Naive B cell (primary cell): ENCODE measurements around the gene USP34. TPM values are rescaled to one million over a fixed set of nuclear protein-coding genes. Genes with fewer than 3 reads are reported as not detected.

Source experiments
- ATAC-seq, 2 donors: fragments of 150-1000 bp; cut with Tn5 transposase; 2 replicates each; pipeline ENCODE4 v1.10.0; 2021; ENCODE audit warnings: low read depth in 2 of 2, mild to moderate bottlenecking in 2 of 2, moderate library complexity in 2 of 2
- DNase-seq: peaks from one replicate; pipeline ENCODE4 v3.0.0; 2022
- H3K27ac Mint-ChIP-seq, 6 donors: one replicate each; pipeline ENCODE4 v1.8.0; 2020 to 2022; ENCODE audit warnings: mild to moderate bottlenecking in 6 of 6, mixed read lengths in 6 of 6, moderate library complexity in 5 of 6, inconsistent platforms in 2 of 6
- H3K27me3 Mint-ChIP-seq, 3 donors: one replicate each; pipeline ENCODE4 v1.8.0; 2021 to 2022; ENCODE audit warnings: mixed read lengths in 3 of 3, mild to moderate bottlenecking in 1 of 3
- H3K36me3 Mint-ChIP-seq, 2 donors: one replicate each; pipeline ENCODE4 v1.8.0; 2020 to 2022; ENCODE audit warnings: mixed read lengths in 2 of 2, inconsistent platforms in 1 of 2, mild to moderate bottlenecking in 1 of 2
- H3K4me1 Mint-ChIP-seq, 3 donors: one replicate each; pipeline ENCODE4 v1.8.0; 2020 to 2022; ENCODE audit warnings: mixed read lengths in 3 of 3, inconsistent platforms in 1 of 3, mild to moderate bottlenecking in 1 of 3, moderate library complexity in 1 of 3
- H3K4me3 Mint-ChIP-seq, 8 donors: one replicate each; pipeline ENCODE4 v1.8.0; 2020 to 2022; ENCODE audit warnings: mild to moderate bottlenecking in 8 of 8, mixed read lengths in 8 of 8, moderate library complexity in 8 of 8, inconsistent platforms in 2 of 8
- H3K9me3 Mint-ChIP-seq, 7 donors: one replicate each; pipeline ENCODE4 v1.8.0; 2020 to 2022; ENCODE audit warnings: mixed read lengths in 7 of 7, mild to moderate bottlenecking in 5 of 7, inconsistent platforms in 2 of 7, moderate library complexity in 1 of 7
- polyA plus RNA-seq, 6 donors: library from polyadenylated mRNA; unstranded; fragments of 300-500 nt; fragmentation: Illumina TruSeq; gene quantifications; one replicate each; pipeline ENCODE4 v1.2.3, GENCODE V29; 2021; ENCODE audit warnings: low read depth in 6 of 6

USP34 gene
- polyA plus RNA-seq, 6 donors from 2014 or later = 16.1 to 26.9 (median 21.4) TPM

GRCh38 chr2:61434314-61434713 lies 36.6 kb downstream of the USP34 start:
- DNase-seq (no peak), ATAC-seq (peak; percentile 84 to 85)
- Mint-ChIP-seq H3K36me3 (peaks cover 9 to 16% of the 10 kb centered on the region in 2 donors), H3K4me3 (peak overlapping the region in 6 of 8 donors; percentile 0 to 75 (median 37)), H3K9me3 (peaks cover 9 to 23% (median 15%) of the 10 kb centered on the region in 7 donors), H3K27ac (peak overlapping the region in 5 of 6 donors; percentile 34 to 71 (median 60)), H3K27me3 (no peaks in the 10 kb centered on the region), H3K4me1 (peaks cover 53 to 70% (median 69%) of the 10 kb centered on the region in 3 donors)

- Mint-ChIP-seq H3K4me1 (peaks cover 48 to 65% (median 62%) of the 10 kb centered on the region in 3 donors), H3K27me3 (no peaks in the 10 kb centered on the region), H3K27ac (peak overlapping the region in 4 of 6 donors; percentile 12 to 61 (median 25)), H3K9me3 (peaks cover 6 to 21% (median 14%) of the 10 kb centered on the region in 7 donors), H3K4me3 (peak overlapping the region in 1 of 8 donors; percentile 35), H3K36me3 (peaks cover 6 to 16% of the 10 kb centered on the region in 2 donors)
- ATAC-seq = no peak
- DNase-seq = no peak
Measured at GRCh38 chr2:61433606-61434005, 37.3 kb downstream of the USP34 start.

- no peak for DNase-seq
- no peak for ATAC-seq
- peaks cover 50 to 68% (median 62%) of the 10 kb centered on the region in 3 donors for H3K4me1 Mint-ChIP-seq
- H3K36me3 Mint-ChIP-seq = peaks cover 4 to 16% of the 10 kb centered on the region in 2 donors
- H3K27ac Mint-ChIP-seq = peak overlapping the region in 5 of 6 donors; percentile 32 to 93 (median 61)
- H3K4me3 Mint-ChIP-seq = no peak overlapping the region
- H3K9me3 Mint-ChIP-seq = peaks cover 4 to 17% (median 11%) of the 10 kb centered on the region in 7 donors
- no peaks in the 10 kb centered on the region for H3K27me3 Mint-ChIP-seq
Measured at GRCh38 chr2:61432990-61433389, 37.9 kb downstream of the USP34 start.

GRCh38 chr2:61431345-61431744 lies 39.5 kb downstream of the USP34 start:
- ATAC-seq (no peak), DNase-seq (no peak)
- H3K4me1 Mint-ChIP-seq = peaks cover 51 to 69% (median 59%) of the 10 kb centered on the region in 3 donors
- no peak overlapping the region for H3K4me3 Mint-ChIP-seq
- H3K27me3 Mint-ChIP-seq = no peaks in the 10 kb centered on the region
- peaks cover 4% of the 10 kb centered on the region in 2 donors for H3K36me3 Mint-ChIP-seq
- H3K27ac Mint-ChIP-seq = peak overlapping the region in 3 of 6 donors; percentile 63 to 86 (median 78)
- H3K9me3 Mint-ChIP-seq = peaks cover 0 to 4% (median 3%) of the 10 kb centered on the region in 7 donors

GRCh38 chr2:61426267-61426897 lies 44.5 kb downstream of the USP34 start:
- peaks cover 51 to 72% (median 58%) of the 10 kb centered on the region in 3 donors for H3K4me1 Mint-ChIP-seq
- H3K27ac Mint-ChIP-seq = peak overlapping the region; percentile 94 to 100 (median 98)
- DNase-seq (peak; percentile 72), ATAC-seq (peak; percentile 75 to 82)
- H3K36me3 Mint-ChIP-seq = peaks cover 0 to 4% of the 10 kb centered on the region in 2 donors
- H3K4me3 Mint-ChIP-seq = peak overlapping the region in 5 of 8 donors; percentile 51 to 86 (median 76)
- no peaks in the 10 kb centered on the region for H3K27me3 Mint-ChIP-seq
- H3K9me3 Mint-ChIP-seq = no peaks in the 10 kb centered on the region

GRCh38 chr2:61425605-61426155 lies 45.2 kb downstream of the USP34 start:
- H3K4me1 Mint-ChIP-seq = peaks cover 50 to 76% (median 57%) of the 10 kb centered on the region in 3 donors
- peaks cover 0 to under 1% of the 10 kb centered on the region in 2 donors for H3K36me3 Mint-ChIP-seq
- ATAC-seq = peak; percentile 5 to 6
- H3K27ac Mint-ChIP-seq = peak overlapping the region; percentile 94 to 100 (median 98)
- H3K27me3 Mint-ChIP-seq = no peaks in the 10 kb centered on the region
- no peaks in the 10 kb centered on the region for H3K9me3 Mint-ChIP-seq
- no peak for DNase-seq
- H3K4me3 Mint-ChIP-seq = peak overlapping the region; percentile 2 to 86 (median 74)

GRCh38 chr2:61423714-61424113 lies 47.2 kb downstream of the USP34 start:
- H3K4me1 Mint-ChIP-seq = peaks cover 53 to 83% (median 54%) of the 10 kb centered on the region in 3 donors
- peak overlapping the region in 1 of 8 donors; percentile 61 for H3K4me3 Mint-ChIP-seq
- H3K9me3 Mint-ChIP-seq = no peaks in the 10 kb centered on the region
- DNase-seq = no peak
- H3K27ac Mint-ChIP-seq = peak overlapping the region in 5 of 6 donors; percentile 63 to 94 (median 90)
- ATAC-seq = no peak
- H3K36me3 Mint-ChIP-seq = no peaks in the 10 kb centered on the region
- H3K27me3 Mint-ChIP-seq = no peaks in the 10 kb centered on the region

- H3K4me1 Mint-ChIP-seq = peaks cover 44 to 81% (median 44%) of the 10 kb centered on the region in 3 donors
- no peak for ATAC-seq
- no peak for DNase-seq
- H3K4me3 Mint-ChIP-seq = peak overlapping the region in 4 of 8 donors; percentile 12 to 53 (median 24)
- H3K36me3 Mint-ChIP-seq = peaks cover 0 to 3% of the 10 kb centered on the region in 2 donors
- no peaks in the 10 kb centered on the region for H3K9me3 Mint-ChIP-seq
- peak overlapping the region; percentile 49 to 94 (median 84) for H3K27ac Mint-ChIP-seq
- H3K27me3 Mint-ChIP-seq = no peaks in the 10 kb centered on the region
Measured at GRCh38 chr2:61421611-61422010, 49.3 kb downstream of the USP34 start.

- peak; percentile 24 for DNase-seq
- no peaks in the 10 kb centered on the region for H3K27me3 Mint-ChIP-seq
- H3K4me1 Mint-ChIP-seq = peaks cover 38 to 75% (median 39%) of the 10 kb centered on the region in 3 donors
- ATAC-seq = peak; percentile 49 to 58
- peaks cover 0 to 3% of the 10 kb centered on the region in 2 donors for H3K36me3 Mint-ChIP-seq
- H3K4me3 Mint-ChIP-seq = peak overlapping the region in 6 of 8 donors; percentile 47 to 82 (median 69)
- H3K27ac Mint-ChIP-seq = peak overlapping the region; percentile 63 to 94 (median 88)
- no peaks in the 10 kb centered on the region for H3K9me3 Mint-ChIP-seq
Measured at GRCh38 chr2:61420991-61421544, 49.8 kb downstream of the USP34 start.

- Mint-ChIP-seq H3K27ac (peak overlapping the region in 3 of 6 donors; percentile 15 to 91 (median 72)), H3K36me3 (peaks cover 0 to 3% of the 10 kb centered on the region in 2 donors), H3K27me3 (no peaks in the 10 kb centered on the region), H3K4me1 (peaks cover 24 to 67% (median 31%) of the 10 kb centered on the region in 3 donors), H3K4me3 (no peak overlapping the region), H3K9me3 (no peaks in the 10 kb centered on the region)
- DNase-seq (no peak), ATAC-seq (no peak)
Measured at GRCh38 chr2:61419570-61419969, 51.3 kb downstream of the USP34 start.

- Mint-ChIP-seq H3K27ac (peak overlapping the region in 3 of 6 donors; percentile 15 to 91 (median 72)), H3K9me3 (no peaks in the 10 kb centered on the region), H3K27me3 (no peaks in the 10 kb centered on the region), H3K4me1 (peaks cover 24 to 63% (median 34%) of the 10 kb centered on the region in 3 donors), H3K4me3 (peak overlapping the region in 1 of 8 donors; percentile 63), H3K36me3 (peaks cover 0 to 8% of the 10 kb centered on the region in 2 donors)
- ATAC-seq (no peak), DNase-seq (no peak)
Measured at GRCh38 chr2:61419129-61419528, 51.8 kb downstream of the USP34 start.

GRCh38 chr2:61416871-61417645 lies 53.8 kb downstream of the USP34 start:
- ATAC-seq = no peak
- DNase-seq = no peak
- no peaks in the 10 kb centered on the region for H3K27me3 Mint-ChIP-seq
- H3K27ac Mint-ChIP-seq = peak overlapping the region in 1 of 6 donors; percentile 72
- H3K36me3 Mint-ChIP-seq = peaks cover 0 to 8% of the 10 kb centered on the region in 2 donors
- H3K9me3 Mint-ChIP-seq = no peaks in the 10 kb centered on the region
- H3K4me1 Mint-ChIP-seq = peaks cover 23 to 43% (median 27%) of the 10 kb centered on the region in 3 donors
- H3K4me3 Mint-ChIP-seq = no peak overlapping the region

- H3K27me3 Mint-ChIP-seq = no peaks in the 10 kb centered on the region
- peak overlapping the region in 4 of 6 donors; percentile 36 to 59 (median 54) for H3K27ac Mint-ChIP-seq
- peaks cover 0 to 8% of the 10 kb centered on the region in 2 donors for H3K36me3 Mint-ChIP-seq
- H3K4me1 Mint-ChIP-seq = peaks cover 22 to 38% (median 23%) of the 10 kb centered on the region in 3 donors
- DNase-seq (no peak), ATAC-seq (no peak)
- no peak overlapping the region for H3K4me3 Mint-ChIP-seq
- no peaks in the 10 kb centered on the region for H3K9me3 Mint-ChIP-seq
Measured at GRCh38 chr2:61415265-61415664, 55.6 kb downstream of the USP34 start.
